ENCODE data around the gene C2orf76.

C2orf76 gene

DNA sequence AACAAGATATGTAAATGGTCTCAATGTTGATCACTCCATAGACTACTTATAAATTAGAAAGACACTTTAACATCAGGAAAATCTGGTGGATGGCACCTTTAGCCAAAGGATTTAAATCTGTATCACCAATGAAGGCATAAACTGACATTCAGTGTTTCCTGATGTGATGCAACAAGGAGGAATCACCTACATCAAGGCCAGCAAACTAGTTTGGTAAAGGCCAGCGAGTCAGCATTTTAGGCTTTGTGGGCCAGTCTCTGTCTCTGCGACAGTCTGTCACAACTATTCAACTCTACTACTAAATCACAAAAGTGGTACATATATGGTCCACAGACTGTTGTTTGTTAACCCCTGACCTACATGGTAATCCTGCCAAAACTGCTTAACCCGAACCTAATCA, 33.3 kb downstream of the C2orf76 start:
- no peak for ATAC-seq
- TF ChIP-seq ZNF70 (CRISPR knock-in tag; IDR thresholded peaks at IDR 0.05) (no peak), ARNTL (CRISPR knock-in tag; IDR thresholded peaks at IDR 0.05; ENCODE audit: borderline replicate concordance, low read depth) (no peak), ZFP30 (CRISPR knock-in tag; IDR thresholded peaks at IDR 0.05) (no peak), BACH2 (CRISPR knock-in tag; IDR thresholded peaks at IDR 0.05; ENCODE audit: borderline replicate concordance) (no peak), ISL1 (CRISPR knock-in tag; IDR thresholded peaks at IDR 0.05) (no peak), ZNF8 (CRISPR knock-in tag; IDR thresholded peaks at IDR 0.05) (no peak), TOX (CRISPR knock-in tag; IDR thresholded peaks at IDR 0.05; ENCODE audit: borderline replicate concordance) (no peak), ZNF565 (CRISPR knock-in tag; conservative IDR thresholded peaks at IDR 0.05; ENCODE audit: low read depth) (no peak)
- TF ChIP-seq, protein P1, sequence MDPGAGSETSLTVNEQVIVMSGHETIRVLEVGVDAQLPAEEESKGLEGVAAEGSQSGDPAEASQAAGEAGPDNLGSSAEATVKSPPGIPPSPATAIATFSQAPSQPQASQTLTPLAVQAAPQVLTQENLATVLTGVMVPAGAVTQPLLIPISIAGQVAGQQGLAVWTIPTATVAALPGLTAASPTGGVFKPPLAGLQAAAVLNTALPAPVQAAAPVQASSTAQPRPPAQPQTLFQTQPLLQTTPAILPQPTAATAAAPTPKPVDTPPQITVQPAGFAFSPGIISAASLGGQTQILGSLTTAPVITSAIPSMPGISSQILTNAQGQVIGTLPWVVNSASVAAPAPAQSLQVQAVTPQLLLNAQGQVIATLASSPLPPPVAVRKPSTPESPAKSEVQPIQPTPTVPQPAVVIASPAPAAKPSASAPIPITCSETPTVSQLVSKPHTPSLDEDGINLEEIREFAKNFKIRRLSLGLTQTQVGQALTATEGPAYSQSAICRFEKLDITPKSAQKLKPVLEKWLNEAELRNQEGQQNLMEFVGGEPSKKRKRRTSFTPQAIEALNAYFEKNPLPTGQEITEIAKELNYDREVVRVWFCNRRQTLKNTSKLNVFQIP (CRISPR knock-in tag; IDR thresholded peaks at IDR 0.05; ENCODE audit: borderline replicate concordance, low read depth) = no peak

DNA sequence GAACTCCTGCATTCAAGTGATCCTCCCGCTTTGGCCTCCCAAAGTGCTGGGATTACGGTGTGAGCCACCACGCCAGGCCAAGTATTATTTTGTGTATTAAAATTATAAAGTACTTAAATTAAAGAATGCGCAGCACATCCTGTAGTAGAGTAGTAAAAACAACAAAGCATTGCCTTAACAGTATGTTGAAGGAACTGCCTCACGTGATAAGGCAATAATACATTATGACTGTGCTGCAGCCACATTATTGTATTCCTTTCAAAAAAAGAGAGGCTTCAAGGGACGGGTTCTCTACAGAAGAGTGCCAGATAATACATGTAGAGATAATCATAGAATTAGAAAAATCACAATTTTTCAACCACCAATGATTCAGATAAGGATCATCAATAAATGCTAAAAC, 33.7 kb downstream of the C2orf76 start:
- ATAC-seq = no peak
- TF ChIP-seq CSDC2 (CRISPR knock-in tag; IDR thresholded peaks at IDR 0.05) (no peak), PPARA (CRISPR knock-in tag; IDR thresholded peaks at IDR 0.05; ENCODE audit: borderline replicate concordance) (no peak), ISL1 (CRISPR knock-in tag; IDR thresholded peaks at IDR 0.05) (no peak), RARB (CRISPR knock-in tag; IDR thresholded peaks at IDR 0.05) (no peak), GLIS3 (CRISPR knock-in tag; IDR thresholded peaks at IDR 0.05) (no peak), OSR1 (CRISPR knock-in tag; IDR thresholded peaks at IDR 0.05) (no peak), ARNTL (CRISPR knock-in tag; IDR thresholded peaks at IDR 0.05; ENCODE audit: borderline replicate concordance, low read depth) (no peak), ZNF70 (CRISPR knock-in tag; IDR thresholded peaks at IDR 0.05) (no peak), TCF4 (CRISPR knock-in tag; IDR thresholded peaks at IDR 0.05; ENCODE audit: borderline replicate concordance) (no peak), ZNF565 (CRISPR knock-in tag; conservative IDR thresholded peaks at IDR 0.05; ENCODE audit: low read depth) (no peak), ZC3H10 (CRISPR knock-in tag; IDR thresholded peaks at IDR 0.05) (no peak), ESRRG (CRISPR knock-in tag; IDR thresholded peaks at IDR 0.05) (no peak), ZFP3 (CRISPR knock-in tag; IDR thresholded peaks at IDR 0.05) (no peak), ZNF8 (CRISPR knock-in tag; IDR thresholded peaks at IDR 0.05) (no peak)
- TF ChIP-seq, protein P2, sequence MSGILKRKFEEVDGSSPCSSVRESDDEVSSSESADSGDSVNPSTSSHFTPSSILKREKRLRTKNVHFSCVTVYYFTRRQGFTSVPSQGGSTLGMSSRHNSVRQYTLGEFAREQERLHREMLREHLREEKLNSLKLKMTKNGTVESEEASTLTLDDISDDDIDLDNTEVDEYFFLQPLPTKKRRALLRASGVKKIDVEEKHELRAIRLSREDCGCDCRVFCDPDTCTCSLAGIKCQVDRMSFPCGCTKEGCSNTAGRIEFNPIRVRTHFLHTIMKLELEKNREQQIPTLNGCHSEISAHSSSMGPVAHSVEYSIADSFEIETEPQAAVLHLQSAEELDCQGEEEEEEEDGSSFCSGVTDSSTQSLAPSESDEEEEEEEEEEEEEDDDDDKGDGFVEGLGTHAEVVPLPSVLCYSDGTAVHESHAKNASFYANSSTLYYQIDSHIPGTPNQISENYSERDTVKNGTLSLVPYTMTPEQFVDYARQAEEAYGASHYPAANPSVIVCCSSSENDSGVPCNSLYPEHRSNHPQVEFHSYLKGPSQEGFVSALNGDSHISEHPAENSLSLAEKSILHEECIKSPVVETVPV (CRISPR knock-in tag; IDR thresholded peaks at IDR 0.05) = no peak
- TF ChIP-seq, protein P3, sequence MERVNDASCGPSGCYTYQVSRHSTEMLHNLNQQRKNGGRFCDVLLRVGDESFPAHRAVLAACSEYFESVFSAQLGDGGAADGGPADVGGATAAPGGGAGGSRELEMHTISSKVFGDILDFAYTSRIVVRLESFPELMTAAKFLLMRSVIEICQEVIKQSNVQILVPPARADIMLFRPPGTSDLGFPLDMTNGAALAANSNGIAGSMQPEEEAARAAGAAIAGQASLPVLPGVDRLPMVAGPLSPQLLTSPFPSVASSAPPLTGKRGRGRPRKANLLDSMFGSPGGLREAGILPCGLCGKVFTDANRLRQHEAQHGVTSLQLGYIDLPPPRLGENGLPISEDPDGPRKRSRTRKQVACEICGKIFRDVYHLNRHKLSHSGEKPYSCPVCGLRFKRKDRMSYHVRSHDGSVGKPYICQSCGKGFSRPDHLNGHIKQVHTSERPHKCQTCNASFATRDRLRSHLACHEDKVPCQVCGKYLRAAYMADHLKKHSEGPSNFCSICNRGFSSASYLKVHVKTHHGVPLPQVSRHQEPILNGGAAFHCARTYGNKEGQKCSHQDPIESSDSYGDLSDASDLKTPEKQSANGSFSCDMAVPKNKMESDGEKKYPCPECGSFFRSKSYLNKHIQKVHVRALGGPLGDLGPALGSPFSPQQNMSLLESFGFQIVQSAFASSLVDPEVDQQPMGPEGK (CRISPR knock-in tag; IDR thresholded peaks at IDR 0.05; ENCODE audit: borderline replicate concordance) = no peak
- TF ChIP-seq, protein P1 (CRISPR knock-in tag; IDR thresholded peaks at IDR 0.05; ENCODE audit: borderline replicate concordance, low read depth) = no peak
- TF ChIP-seq, protein P4, sequence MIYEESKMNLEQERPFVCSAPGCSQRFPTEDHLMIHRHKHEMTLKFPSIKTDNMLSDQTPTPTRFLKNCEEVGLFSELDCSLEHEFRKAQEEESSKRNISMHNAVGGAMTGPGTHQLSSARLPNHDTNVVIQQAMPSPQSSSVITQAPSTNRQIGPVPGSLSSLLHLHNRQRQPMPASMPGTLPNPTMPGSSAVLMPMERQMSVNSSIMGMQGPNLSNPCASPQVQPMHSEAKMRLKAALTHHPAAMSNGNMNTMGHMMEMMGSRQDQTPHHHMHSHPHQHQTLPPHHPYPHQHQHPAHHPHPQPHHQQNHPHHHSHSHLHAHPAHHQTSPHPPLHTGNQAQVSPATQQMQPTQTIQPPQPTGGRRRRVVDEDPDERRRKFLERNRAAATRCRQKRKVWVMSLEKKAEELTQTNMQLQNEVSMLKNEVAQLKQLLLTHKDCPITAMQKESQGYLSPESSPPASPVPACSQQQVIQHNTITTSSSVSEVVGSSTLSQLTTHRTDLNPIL (CRISPR knock-in tag; IDR thresholded peaks at IDR 0.05; ENCODE audit: low read depth) = no peak
- TF ChIP-seq, protein P5, sequence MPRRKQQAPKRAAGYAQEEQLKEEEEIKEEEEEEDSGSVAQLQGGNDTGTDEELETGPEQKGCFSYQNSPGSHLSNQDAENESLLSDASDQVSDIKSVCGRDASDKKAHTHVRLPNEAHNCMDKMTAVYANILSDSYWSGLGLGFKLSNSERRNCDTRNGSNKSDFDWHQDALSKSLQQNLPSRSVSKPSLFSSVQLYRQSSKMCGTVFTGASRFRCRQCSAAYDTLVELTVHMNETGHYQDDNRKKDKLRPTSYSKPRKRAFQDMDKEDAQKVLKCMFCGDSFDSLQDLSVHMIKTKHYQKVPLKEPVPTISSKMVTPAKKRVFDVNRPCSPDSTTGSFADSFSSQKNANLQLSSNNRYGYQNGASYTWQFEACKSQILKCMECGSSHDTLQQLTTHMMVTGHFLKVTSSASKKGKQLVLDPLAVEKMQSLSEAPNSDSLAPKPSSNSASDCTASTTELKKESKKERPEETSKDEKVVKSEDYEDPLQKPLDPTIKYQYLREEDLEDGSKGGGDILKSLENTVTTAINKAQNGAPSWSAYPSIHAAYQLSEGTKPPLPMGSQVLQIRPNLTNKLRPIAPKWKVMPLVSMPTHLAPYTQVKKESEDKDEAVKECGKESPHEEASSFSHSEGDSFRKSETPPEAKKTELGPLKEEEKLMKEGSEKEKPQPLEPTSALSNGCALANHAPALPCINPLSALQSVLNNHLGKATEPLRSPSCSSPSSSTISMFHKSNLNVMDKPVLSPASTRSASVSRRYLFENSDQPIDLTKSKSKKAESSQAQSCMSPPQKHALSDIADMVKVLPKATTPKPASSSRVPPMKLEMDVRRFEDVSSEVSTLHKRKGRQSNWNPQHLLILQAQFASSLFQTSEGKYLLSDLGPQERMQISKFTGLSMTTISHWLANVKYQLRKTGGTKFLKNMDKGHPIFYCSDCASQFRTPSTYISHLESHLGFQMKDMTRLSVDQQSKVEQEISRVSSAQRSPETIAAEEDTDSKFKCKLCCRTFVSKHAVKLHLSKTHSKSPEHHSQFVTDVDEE (CRISPR knock-in tag; IDR thresholded peaks at IDR 0.05) = no peak
